H9 (cell line): ENCODE data around the gene PTPRN2. TPM values are rescaled to one million over a fixed set of nuclear protein-coding genes. Genes with fewer than 3 reads are reported as not detected.

Experiments used
- DNase-seq: peaks from one replicate; pipeline ENCODE4 v3.0.0-alpha.2; 2017
- H2AFZ ChIP-seq: one replicate; pipeline ENCODE4 v1.6.1; 2013; ENCODE audit warnings: mild to moderate bottlenecking, low read length, control low read depth, moderate library complexity
- H2AK5ac ChIP-seq: 2 replicates; pipeline ENCODE4 v1.6.1; 2013; ENCODE audit warnings: low read length, control low read depth, mixed read lengths; ENCODE audit not compliant: insufficient read length
- H2BK120ac ChIP-seq: one replicate; pipeline ENCODE4 v1.6.1; 2013; ENCODE audit warnings: low read depth, mild to moderate bottlenecking, low read length, control low read depth, inconsistent platforms; ENCODE audit not compliant: poor library complexity, severe bottlenecking
- H2BK12ac ChIP-seq: 2 replicates; pipeline ENCODE4 v1.6.1; 2013; ENCODE audit warnings: low read length, control low read depth, mixed read lengths, low read depth; ENCODE audit not compliant: insufficient read length
- H2BK15ac ChIP-seq: 2 replicates; pipeline ENCODE4 v1.6.1; 2013; ENCODE audit warnings: low read depth, low read length, control low read depth
- H2BK20ac ChIP-seq: one replicate; pipeline ENCODE4 v1.6.1; 2013; ENCODE audit warnings: low read depth, mild to moderate bottlenecking, low read length, control low read depth, inconsistent platforms; ENCODE audit not compliant: poor library complexity, severe bottlenecking
- H2BK5ac ChIP-seq: 2 replicates; pipeline ENCODE4 v1.6.1; 2013; ENCODE audit warnings: low read length, control low read depth, mixed read lengths; ENCODE audit not compliant: insufficient read length
- H3K14ac ChIP-seq: 2 replicates; pipeline ENCODE4 v1.6.1; 2013; ENCODE audit warnings: low read length, control low read depth; ENCODE audit not compliant: insufficient read depth
- H3K18ac ChIP-seq: 2 replicates; pipeline ENCODE4 v1.6.1; 2013; ENCODE audit warnings: low read depth, mild to moderate bottlenecking, mixed read lengths, low read length, control low read depth; ENCODE audit not compliant: insufficient read length
- H3K23ac ChIP-seq: 2 replicates; pipeline ENCODE4 v1.6.1; 2013; ENCODE audit warnings: low read length, control low read depth, mixed read lengths, low read depth; ENCODE audit not compliant: insufficient read length
- H3K23me2 ChIP-seq: 2 replicates; pipeline ENCODE4 v1.6.1; 2013; ENCODE audit warnings: low read depth, mild to moderate bottlenecking, mixed read lengths, low read length, control low read depth; ENCODE audit not compliant: insufficient read length, poor library complexity, severe bottlenecking
- H3K27ac ChIP-seq: 2 replicates; pipeline ENCODE4 v1.5.1; 2013; ENCODE audit warnings: low read length, control low read depth, mixed read lengths, low read depth; ENCODE audit not compliant: insufficient read length
- H3K27me3 ChIP-seq: 2 replicates; pipeline ENCODE4 v1.6.1; 2013; ENCODE audit warnings: low read length, control low read depth, inconsistent platforms; ENCODE audit not compliant: insufficient read depth
- H3K4ac ChIP-seq: 2 replicates; pipeline ENCODE4 v1.6.1; 2013; ENCODE audit warnings: low read depth, mild to moderate bottlenecking, control low read depth, inconsistent platforms, low read length, moderate library complexity
- H3K4me1 ChIP-seq: 2 replicates; pipeline ENCODE4 v1.6.1; 2013; ENCODE audit warnings: low read length, control low read depth, inconsistent platforms; ENCODE audit not compliant: insufficient read depth
- H3K4me2 ChIP-seq: 2 replicates; pipeline ENCODE4 v1.6.1; 2013; ENCODE audit warnings: low read length, control low read depth, mixed read lengths; ENCODE audit not compliant: insufficient read length, insufficient read depth
- H3K56ac ChIP-seq: 2 replicates; pipeline ENCODE4 v1.6.1; 2013; ENCODE audit warnings: low read depth, mild to moderate bottlenecking, mixed read lengths, low read length, control low read depth; ENCODE audit not compliant: insufficient read length
- H3K79me1 ChIP-seq: 2 replicates; pipeline ENCODE4 v1.6.1; 2013; ENCODE audit warnings: low read depth, mild to moderate bottlenecking, moderate library complexity, low read length, control low read depth, inconsistent platforms; ENCODE audit not compliant: insufficient read depth, poor library complexity, severe bottlenecking
- H3K79me2 ChIP-seq: 2 replicates; pipeline ENCODE4 v1.6.1; 2013; ENCODE audit warnings: low read length, control low read depth, inconsistent platforms; ENCODE audit not compliant: insufficient read depth
- H3K9ac ChIP-seq: 2 replicates; pipeline ENCODE4 v1.6.1; 2013; ENCODE audit warnings: low read length, control low read depth, mixed read lengths; ENCODE audit not compliant: insufficient read length; ENCODE audit errors: extremely low read depth
- H3K9me3 ChIP-seq: one replicate; pipeline ENCODE4 v1.6.1; 2013; ENCODE audit warnings: low read depth, low read length, inconsistent platforms; ENCODE audit not compliant: control insufficient read depth
- H3T11ph ChIP-seq: one replicate; pipeline ENCODE4 v1.6.1; 2013; ENCODE audit warnings: mild to moderate bottlenecking, low read length, control low read depth, inconsistent platforms
- H4K20me1 ChIP-seq: one replicate; pipeline ENCODE4 v1.6.1; 2013; ENCODE audit not compliant: control insufficient read depth, insufficient read length, insufficient read depth
- H4K5ac ChIP-seq: 2 replicates; pipeline ENCODE4 v1.6.1; 2013; ENCODE audit warnings: low read depth, mild to moderate bottlenecking, mixed read lengths, low read length, control low read depth; ENCODE audit not compliant: insufficient read length
- H4K8ac ChIP-seq: replicated peaks from 2 replicates; pipeline ENCODE4 v1.6.1; 2013; ENCODE audit warnings: low read length, control low read depth, mixed read lengths, low read depth; ENCODE audit not compliant: insufficient read length
- H4K91ac ChIP-seq: 2 replicates; pipeline ENCODE4 v1.6.1; 2013; ENCODE audit warnings: low read depth, mild to moderate bottlenecking, moderate library complexity, mixed read lengths, low read length, control low read depth; ENCODE audit not compliant: insufficient read length
- H3K27ac Mint-ChIP-seq, 3 experiments: 2 replicates in 2 of 3; 3 replicates in 1 of 3; pipeline ENCODE4 v1.8.0; 2020 to 2021; ENCODE audit warnings: mixed read lengths in 3 of 3, mild to moderate bottlenecking in 1 of 3, moderate library complexity in 1 of 3
- H3K27me3 Mint-ChIP-seq: 2 replicates; pipeline ENCODE4 v1.8.0; 2021; ENCODE audit warnings: low read depth, mild to moderate bottlenecking, moderate library complexity, mixed read lengths
- H3K36me3 Mint-ChIP-seq, 3 experiments: 2 replicates in 2 of 3; 3 replicates in 1 of 3; pipeline ENCODE4 v1.8.0; 2020 to 2021; ENCODE audit warnings: low read depth in 3 of 3, mixed read lengths in 3 of 3; ENCODE audit not compliant: insufficient read depth in 1 of 3
- H3K4me1 Mint-ChIP-seq, 2 experiments: 2 replicates each; pipeline ENCODE4 v1.8.0; 2020; ENCODE audit warnings: mixed read lengths in 2 of 2
- H3K4me3 Mint-ChIP-seq, 2 experiments: 2 replicates in 1 of 2; 3 replicates in 1 of 2; pipeline ENCODE4 v1.8.0; 2020 to 2021; ENCODE audit warnings: mild to moderate bottlenecking in 2 of 2, mixed read lengths in 2 of 2, moderate library complexity in 1 of 2
- H3K9me3 Mint-ChIP-seq, 2 experiments: 2 replicates in 1 of 2; 3 replicates in 1 of 2; pipeline ENCODE4 v1.8.0; 2020; ENCODE audit warnings: mild to moderate bottlenecking in 2 of 2, mixed read lengths in 2 of 2, moderate library complexity in 1 of 2
- CTCF ChIP-seq: fragments of 200-600 bp; sonication (generic); conservative IDR thresholded peaks from 3 replicates; pipeline ENCODE4 v1.8.0; 2021; ENCODE audit warnings: antibody characterized with exemption, mild to moderate bottlenecking
- WGBS: extraction: QIAGEN DNeasy Blood & Tissue Kit; methylation state at CpG from one replicate; pipeline ENCODE4 v1.1.7; 2013; ENCODE audit warnings: missing lambda C conversion rate, low lambda C conversion rate, mixed read lengths; ENCODE audit not compliant: insufficient read length; ENCODE audit errors: extremely low coverage; 5-methylcytosine and 5-hydroxymethylcytosine counted together
- total RNA-seq: library from RNA; stranded (reverse); gene quantifications from 2 replicates; pipeline ENCODE4 v1.2.1, GENCODE V29; 2021

The PTPRN2 gene
- total RNA-seq, 1 experiment from 2014 or later, result 5.2 TPM

- Histone ChIP-seq H2BK20ac (no peak overlapping the region), H3K56ac (no peak overlapping the region), H3K27ac (no peak overlapping the region), H3K79me2 (no peaks in the 10 kb centered on the region), H3K27me3 (peaks cover 5% of the 10 kb centered on the region; the same call in 1 of the 2 replicates), H2BK120ac (no peak overlapping the region), H3K9ac (no peak overlapping the region), H3K9me3 (peaks cover 10% of the 10 kb centered on the region), H3K4me1 (no peaks in the 10 kb centered on the region), H3K23me2 (peaks cover under 1% of the 10 kb centered on the region), H2BK15ac (no peak overlapping the region), H2AK5ac (no peak overlapping the region), H4K20me1 (no peaks in the 10 kb centered on the region), H3T11ph (no peak overlapping the region), H4K8ac (no peak overlapping the region), H3K79me1 (no peaks in the 10 kb centered on the region), H2BK5ac (no peak overlapping the region), H3K14ac (no peak overlapping the region), H2AFZ (no peak overlapping the region), H3K18ac (no peak overlapping the region), H4K5ac (no peak overlapping the region), H3K4me2 (no peak overlapping the region), H3K4ac (no peak overlapping the region), H3K23ac (no peak overlapping the region), H4K91ac (no peak overlapping the region), H2BK12ac (no peak overlapping the region)
- peaks cover 79% of the 10 kb centered on the region for H3K27me3 Mint-ChIP-seq
- H3K27ac Mint-ChIP-seq, result no peak overlapping the region
- DNase-seq, result no peak
- peaks cover 12 to 24% of the 10 kb centered on the region in 2 experiments for H3K4me1 Mint-ChIP-seq
- WGBS, result no CpG with 5 or more reads among the region's 7 CpGs
- TF ChIP-seq CTCF, result no peak
- H3K36me3 Mint-ChIP-seq, result peaks cover 16 to 41% (median 16%) of the 10 kb centered on the region in 3 experiments
- no peak overlapping the region for H3K4me3 Mint-ChIP-seq
- peaks cover 21 to 30% of the 10 kb centered on the region in 2 experiments for H3K9me3 Mint-ChIP-seq
These were observed 6.1 kb downstream of the PTPRN2 start for GRCh38 chr7:158581440-158582088.
